ENCODE results near the gene FERMT2.

DNA sequence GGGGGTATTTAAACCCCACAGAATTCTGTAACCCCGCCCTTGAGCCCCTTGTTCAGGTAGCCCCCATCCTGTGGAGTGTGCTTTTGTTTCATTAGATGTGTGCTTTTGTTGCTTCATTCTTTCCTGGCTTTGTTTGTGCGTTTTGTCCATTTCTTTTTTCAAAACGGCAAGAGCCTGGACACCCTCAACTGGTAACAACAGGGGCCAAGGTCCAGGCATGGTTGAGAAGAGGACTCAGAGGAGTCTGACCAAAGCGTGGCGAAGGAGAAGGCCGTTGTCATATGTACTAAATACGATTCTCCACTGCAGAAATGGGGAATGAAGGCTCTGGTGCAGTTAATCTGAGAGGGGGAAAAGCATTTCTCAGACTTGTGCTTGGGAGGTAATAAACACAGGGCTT, 113.4 kb downstream of the FERMT2 start:
- TF ChIP-seq, protein P1, sequence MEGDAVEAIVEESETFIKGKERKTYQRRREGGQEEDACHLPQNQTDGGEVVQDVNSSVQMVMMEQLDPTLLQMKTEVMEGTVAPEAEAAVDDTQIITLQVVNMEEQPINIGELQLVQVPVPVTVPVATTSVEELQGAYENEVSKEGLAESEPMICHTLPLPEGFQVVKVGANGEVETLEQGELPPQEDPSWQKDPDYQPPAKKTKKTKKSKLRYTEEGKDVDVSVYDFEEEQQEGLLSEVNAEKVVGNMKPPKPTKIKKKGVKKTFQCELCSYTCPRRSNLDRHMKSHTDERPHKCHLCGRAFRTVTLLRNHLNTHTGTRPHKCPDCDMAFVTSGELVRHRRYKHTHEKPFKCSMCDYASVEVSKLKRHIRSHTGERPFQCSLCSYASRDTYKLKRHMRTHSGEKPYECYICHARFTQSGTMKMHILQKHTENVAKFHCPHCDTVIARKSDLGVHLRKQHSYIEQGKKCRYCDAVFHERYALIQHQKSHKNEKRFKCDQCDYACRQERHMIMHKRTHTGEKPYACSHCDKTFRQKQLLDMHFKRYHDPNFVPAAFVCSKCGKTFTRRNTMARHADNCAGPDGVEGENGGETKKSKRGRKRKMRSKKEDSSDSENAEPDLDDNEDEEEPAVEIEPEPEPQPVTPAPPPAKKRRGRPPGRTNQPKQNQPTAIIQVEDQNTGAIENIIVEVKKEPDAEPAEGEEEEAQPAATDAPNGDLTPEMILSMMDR (IDR thresholded peaks at IDR 0.05), result no peak
- no peak for TF ChIP-seq TCF7L2 (IDR thresholded peaks at IDR 0.05; ENCODE audit: low read depth, low read length)
- no peak for TF ChIP-seq POLR2AphosphoS5 (IDR thresholded peaks at IDR 0.05; ENCODE audit: low read depth, low read length)
